Muscle layer of duodenum (tissue), 2 donors: Measurements from ENCODE around the gene LIPT2.
"Not testable (repeated sequence)": the region's sequence is repeated elsewhere in the genome, so short reads cannot be mapped to it uniquely, and the experiment has no call there.

Source experiments
- H3K27ac ChIP-seq: one replicate; pipeline ENCODE4 v1.7.0; 2013; ENCODE audit warnings: mild to moderate bottlenecking, low read length
- H3K27me3 ChIP-seq: one replicate; pipeline ENCODE4 v1.7.0; 2013; ENCODE audit warnings: low read depth, mild to moderate bottlenecking, control low read depth, low read length
- H3K36me3 ChIP-seq, 2 donors: one replicate each; pipeline ENCODE4 v1.7.0; 2013; ENCODE audit warnings: low read length in 2 of 2, control low read depth in 1 of 2, mild to moderate bottlenecking in 1 of 2; ENCODE audit not compliant: insufficient read depth in 2 of 2, control insufficient read depth in 1 of 2
- H3K4me1 ChIP-seq, 2 donors: one replicate each; pipeline ENCODE4 v1.7.0; 2013; ENCODE audit warnings: low read length in 2 of 2, mild to moderate bottlenecking in 2 of 2, control low read depth in 1 of 2, moderate library complexity in 1 of 2; ENCODE audit not compliant: insufficient read depth in 2 of 2, control insufficient read depth in 1 of 2
- H3K4me3 ChIP-seq, 2 donors: one replicate each; pipeline ENCODE4 v1.7.0; 2013; ENCODE audit warnings: low read length in 2 of 2, low read depth in 1 of 2, mild to moderate bottlenecking in 1 of 2
- H3K9me3 ChIP-seq, 2 donors: one replicate each; pipeline ENCODE4 v1.7.0; 2013; ENCODE audit warnings: low read length in 2 of 2, control low read depth in 1 of 2, mild to moderate bottlenecking in 1 of 2; ENCODE audit not compliant: control insufficient read depth in 1 of 2
- donor health status: healthy.

Gene LIPT2

GRCh38 chr11:74522776-74523175 lies 29.3 kb upstream of the LIPT2 start:
- Histone ChIP-seq H3K4me1 (no peaks in the 10 kb centered on the region), H3K36me3 (no peaks in the 10 kb centered on the region), H3K9me3 (no peaks in the 10 kb centered on the region), H3K27me3 (no peaks in the 10 kb centered on the region), H3K27ac (no peak overlapping the region), H3K4me3 (no peak overlapping the region)

GRCh38 chr11:74521666-74522252 lies 28.2 kb upstream of the LIPT2 start:
- H3K4me3 ChIP-seq: no peak overlapping the region
- no peaks in the 10 kb centered on the region for H3K4me1 ChIP-seq
- H3K27me3 ChIP-seq: no peaks in the 10 kb centered on the region
- no peaks in the 10 kb centered on the region for H3K36me3 ChIP-seq
- no peaks in the 10 kb centered on the region for H3K9me3 ChIP-seq
- no peak overlapping the region for H3K27ac ChIP-seq

- Histone ChIP-seq H3K36me3 (no peaks in the 10 kb centered on the region), H3K4me3 (no peak overlapping the region), H3K4me1 (no peaks in the 10 kb centered on the region), H3K27ac (no peak overlapping the region), H3K27me3 (no peaks in the 10 kb centered on the region), H3K9me3 (peaks cover 0 to 3% of the 10 kb centered on the region in 2 donors)
Measured at GRCh38 chr11:74520927-74521665, 27.6 kb upstream of the LIPT2 start.

DNA sequence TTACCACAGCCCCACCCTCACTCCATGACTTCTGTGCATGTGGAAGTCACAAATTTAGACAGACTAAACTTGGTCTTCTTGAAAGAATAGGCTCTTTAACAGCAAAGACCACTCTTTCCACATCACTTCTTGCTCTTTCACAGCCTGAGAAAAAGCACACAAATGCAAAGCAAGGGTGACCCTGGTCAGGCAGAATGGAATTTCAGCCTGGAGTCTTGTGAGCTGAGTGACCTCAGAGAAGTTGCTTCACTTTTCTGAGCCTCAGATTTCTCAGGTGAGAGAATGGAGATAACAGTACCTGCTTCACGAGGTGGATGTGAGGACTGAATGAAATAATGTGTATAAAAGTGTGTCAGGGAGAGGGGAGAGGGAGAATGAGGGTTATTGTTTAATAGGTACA lies 26.8 kb upstream of the LIPT2 start:
- Histone ChIP-seq H3K36me3 (no peaks in the 10 kb centered on the region), H3K4me1 (no peaks in the 10 kb centered on the region), H3K27ac (no peak overlapping the region), H3K9me3 (peaks cover 0 to 3% of the 10 kb centered on the region in 2 donors), H3K4me3 (no peak overlapping the region), H3K27me3 (no peaks in the 10 kb centered on the region)

GRCh38 chr11:74519710-74520109 lies 26.2 kb upstream of the LIPT2 start:
- Histone ChIP-seq H3K27ac (no peak overlapping the region), H3K4me1 (no peaks in the 10 kb centered on the region), H3K4me3 (no peak overlapping the region), H3K27me3 (no peaks in the 10 kb centered on the region), H3K9me3 (peaks cover 0 to 3% of the 10 kb centered on the region in 2 donors), H3K36me3 (no peaks in the 10 kb centered on the region)

DNA sequence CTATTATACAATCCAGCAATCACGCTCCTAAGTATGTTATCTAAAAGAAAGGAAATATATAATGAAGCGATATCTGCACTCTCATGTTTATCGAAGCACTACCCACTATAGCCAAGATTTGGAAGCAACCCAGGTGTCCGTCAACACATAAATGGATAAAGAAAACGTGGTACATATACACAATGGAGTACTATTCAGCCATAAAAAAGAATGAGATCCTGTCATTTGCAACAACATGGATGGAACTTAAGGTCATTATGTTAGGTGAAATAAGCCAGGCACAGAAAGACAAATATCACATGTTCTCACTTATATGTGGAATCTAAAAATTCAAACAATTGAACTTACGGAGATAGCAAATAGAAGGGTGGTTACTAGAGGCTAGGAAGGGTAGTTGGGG lies 24.1 kb upstream of the LIPT2 start:
- H3K27me3 ChIP-seq, H3K4me1 ChIP-seq, H3K27ac ChIP-seq, H3K9me3 ChIP-seq, H3K4me3 ChIP-seq, H3K36me3 ChIP-seq: not testable (repeated sequence)

DNA sequence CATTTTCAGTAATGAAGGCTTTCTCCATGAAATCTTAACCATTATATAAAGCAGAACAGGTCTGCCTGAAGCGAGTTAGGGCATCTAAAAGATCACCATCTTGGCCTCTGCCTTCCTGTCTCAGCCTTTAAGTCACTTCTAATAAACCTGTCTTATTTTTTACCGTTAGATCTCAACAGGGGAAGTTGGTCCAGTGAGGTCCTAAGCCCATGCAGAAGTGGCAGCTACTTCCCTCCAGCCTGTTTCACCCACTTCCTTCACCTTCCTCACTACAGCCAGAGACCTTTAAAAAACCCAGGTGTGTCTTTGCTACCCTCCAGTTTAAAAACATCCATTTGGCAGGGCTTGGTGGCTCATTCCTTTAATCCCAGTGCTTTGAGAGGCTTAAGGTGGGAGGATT lies 14.1 kb upstream of the LIPT2 start:
- Histone ChIP-seq H3K36me3 (peaks cover 0 to 4% of the 10 kb centered on the region in 2 donors), H3K9me3 (peaks cover 0 to 1% of the 10 kb centered on the region in 2 donors), H3K4me3 (no peak overlapping the region), H3K27me3 (no peaks in the 10 kb centered on the region), H3K27ac (no peak overlapping the region), H3K4me1 (no peaks in the 10 kb centered on the region)

DNA sequence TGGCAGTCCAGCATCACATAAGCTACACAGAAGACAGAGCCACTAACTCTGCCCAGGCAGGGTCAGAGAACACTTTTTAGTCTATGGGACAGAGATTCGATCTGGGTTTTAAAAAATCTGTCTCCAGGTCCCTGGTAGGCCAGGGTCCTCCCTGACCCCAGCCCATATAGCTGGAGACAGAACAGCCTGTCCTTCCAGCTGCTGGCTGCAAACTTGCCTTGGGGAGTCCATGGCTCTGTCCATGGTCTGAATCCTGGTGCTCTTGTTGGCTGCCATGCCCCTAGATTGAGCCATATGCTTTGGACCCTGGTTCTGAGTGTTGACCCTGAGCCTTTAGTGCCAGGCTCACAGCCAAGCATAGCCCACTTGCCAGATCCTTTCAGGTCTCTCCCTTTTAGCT lies 13.3 kb upstream of the LIPT2 start:
- Histone ChIP-seq H3K27me3 (no peaks in the 10 kb centered on the region), H3K36me3 (peaks cover 0 to 4% of the 10 kb centered on the region in 2 donors), H3K9me3 (peaks cover 0 to 6% of the 10 kb centered on the region in 2 donors), H3K4me3 (no peak overlapping the region), H3K4me1 (no peaks in the 10 kb centered on the region), H3K27ac (no peak overlapping the region)

DNA sequence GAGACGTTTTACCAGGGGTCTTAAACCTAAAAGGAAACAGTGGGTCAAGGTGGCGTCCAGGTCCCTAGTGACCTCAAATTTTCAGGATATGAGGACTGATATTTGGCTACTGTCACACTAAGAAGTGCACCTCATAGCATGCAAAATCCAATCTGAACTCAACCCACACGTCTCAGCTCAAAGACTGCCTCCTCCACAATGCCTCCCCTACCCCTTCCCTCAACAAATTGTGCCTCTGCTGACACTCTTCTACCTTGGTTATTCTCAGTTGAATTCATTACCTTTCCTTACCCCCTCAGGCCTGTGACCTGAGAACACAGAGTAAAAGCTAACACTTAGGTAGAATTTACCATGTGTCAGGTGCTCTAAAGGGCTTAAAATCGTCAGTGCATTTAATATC lies 12.4 kb upstream of the LIPT2 start:
- Histone ChIP-seq H3K9me3 (peaks cover 0 to 6% of the 10 kb centered on the region in 2 donors), H3K27me3 (no peaks in the 10 kb centered on the region), H3K4me1 (no peaks in the 10 kb centered on the region), H3K36me3 (peaks cover 0 to 4% of the 10 kb centered on the region in 2 donors), H3K4me3 (no peak overlapping the region), H3K27ac (no peak overlapping the region)

DNA sequence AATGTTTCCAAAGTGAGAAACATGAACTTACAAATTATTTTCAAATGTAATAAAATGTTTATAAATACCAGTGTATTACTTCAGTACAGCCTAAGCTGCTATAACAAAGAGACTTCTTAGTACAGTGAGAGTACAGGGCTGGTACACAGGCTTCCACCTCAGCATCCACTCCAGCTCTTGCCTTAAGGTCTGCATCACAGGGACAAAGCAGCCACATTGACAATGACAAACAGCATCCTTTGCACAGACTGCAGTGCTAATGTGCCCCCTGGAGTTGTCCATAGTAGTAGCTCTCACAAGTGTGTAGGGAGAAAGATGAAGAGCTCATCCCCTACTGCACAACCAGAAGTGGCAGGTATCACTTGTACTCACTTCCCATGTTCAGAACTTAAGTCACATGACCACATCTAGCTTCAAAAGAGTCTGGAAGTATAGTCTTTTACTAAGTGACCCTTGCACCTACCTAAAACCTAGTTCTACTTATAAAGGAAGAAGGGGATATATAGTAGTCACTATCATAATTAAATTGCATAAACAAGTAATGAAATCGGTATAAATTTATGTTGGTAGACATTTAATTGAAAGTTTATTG lies 10.7 kb upstream of the LIPT2 start:
- Histone ChIP-seq H3K4me1 (no peaks in the 10 kb centered on the region), H3K27ac (no peak overlapping the region), H3K9me3 (peaks cover 0 to 6% of the 10 kb centered on the region in 2 donors), H3K4me3 (no peak overlapping the region), H3K36me3 (peaks cover 0 to 4% of the 10 kb centered on the region in 2 donors), H3K27me3 (no peaks in the 10 kb centered on the region)

DNA sequence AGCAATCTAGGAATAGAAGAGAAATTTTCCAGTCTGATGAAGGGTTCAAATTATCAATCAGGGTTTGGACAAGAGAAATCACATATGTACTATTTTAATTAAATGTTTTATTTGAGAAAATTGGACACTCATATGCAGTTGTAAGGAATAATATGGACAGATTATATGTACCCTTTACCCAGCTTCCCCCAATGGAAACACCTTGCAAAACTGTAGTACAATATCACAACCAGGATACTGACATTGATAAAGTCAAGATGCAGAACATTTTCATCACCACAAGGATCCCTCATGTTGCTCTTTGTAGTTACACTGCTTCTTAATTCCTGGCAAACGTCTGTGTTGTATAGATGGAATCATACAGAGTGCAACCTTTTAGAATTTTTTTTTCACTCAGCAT lies 1.4 kb upstream of the LIPT2 start:
- Histone ChIP-seq H3K36me3 (peaks cover 0 to 12% of the 10 kb centered on the region in 2 donors), H3K9me3 (peaks cover 0 to 4% of the 10 kb centered on the region in 2 donors), H3K27ac (no peak overlapping the region), H3K4me3 (no peak overlapping the region), H3K4me1 (peaks cover 0 to 9% of the 10 kb centered on the region in 2 donors), H3K27me3 (no peaks in the 10 kb centered on the region)
